Eye (tissue), 1 donor: ENCODE data around the gene NSRP1.
"Not testable (repeated sequence)": the region's sequence is repeated elsewhere in the genome, so short reads cannot be mapped to it uniquely, and the experiment has no call there.

Experiments used
- DNase-seq: peaks from one replicate; pipeline ENCODE4 v3.0.0-alpha.2; 2015

NSRP1 gene

DNA sequence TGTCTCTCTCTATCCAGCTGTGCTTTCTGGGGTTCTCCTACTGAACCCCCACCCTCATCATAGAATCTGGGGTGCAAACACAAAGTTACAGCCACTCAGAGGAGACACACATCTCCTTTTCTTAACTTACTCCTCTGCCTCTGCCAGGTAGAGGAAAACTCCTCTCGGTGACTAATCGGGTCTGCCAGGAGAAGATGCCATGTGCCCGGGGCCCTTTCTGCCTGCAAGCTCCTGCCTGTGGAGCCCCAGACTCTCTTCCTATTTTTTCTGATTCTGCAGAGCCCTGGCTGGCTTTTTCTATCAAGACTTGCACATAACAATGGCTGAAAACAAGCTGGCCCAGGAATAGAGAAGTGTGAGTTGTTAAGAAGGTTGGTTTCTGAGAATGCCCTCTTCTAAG is 108.5 kb downstream of the NSRP1 start:
- DNase-seq, result no peak

DNA sequence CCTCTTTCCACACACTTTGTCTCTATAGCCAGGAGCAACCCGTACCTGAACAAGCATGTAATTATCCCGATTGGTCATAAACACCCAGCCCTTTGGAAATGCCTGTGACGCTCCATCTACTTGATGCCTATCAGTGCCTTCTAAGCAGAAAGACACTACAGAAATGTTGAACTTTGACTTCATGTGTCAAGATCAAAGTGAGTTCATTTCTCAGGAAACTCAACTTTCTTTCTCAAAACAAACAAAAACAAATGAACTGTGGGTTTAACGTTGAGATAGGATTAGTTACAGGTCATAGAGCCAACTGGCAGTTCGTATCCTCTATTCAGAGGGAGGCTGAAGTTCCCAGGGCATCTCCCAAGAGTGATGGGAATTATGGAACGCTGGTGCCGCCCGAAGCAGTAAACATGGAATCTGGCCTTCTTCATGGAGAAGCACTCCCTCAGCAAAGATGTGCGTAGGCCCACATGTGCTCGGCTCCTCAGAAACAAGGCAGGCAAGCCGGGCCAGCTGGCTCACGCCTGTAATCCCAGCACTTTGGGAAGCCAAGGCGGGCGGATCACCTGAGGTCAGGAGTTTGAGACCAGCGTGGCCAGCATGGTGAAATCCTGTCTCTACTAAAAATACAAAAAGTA is 109.4 kb downstream of the NSRP1 start:
- no peak for DNase-seq

DNA sequence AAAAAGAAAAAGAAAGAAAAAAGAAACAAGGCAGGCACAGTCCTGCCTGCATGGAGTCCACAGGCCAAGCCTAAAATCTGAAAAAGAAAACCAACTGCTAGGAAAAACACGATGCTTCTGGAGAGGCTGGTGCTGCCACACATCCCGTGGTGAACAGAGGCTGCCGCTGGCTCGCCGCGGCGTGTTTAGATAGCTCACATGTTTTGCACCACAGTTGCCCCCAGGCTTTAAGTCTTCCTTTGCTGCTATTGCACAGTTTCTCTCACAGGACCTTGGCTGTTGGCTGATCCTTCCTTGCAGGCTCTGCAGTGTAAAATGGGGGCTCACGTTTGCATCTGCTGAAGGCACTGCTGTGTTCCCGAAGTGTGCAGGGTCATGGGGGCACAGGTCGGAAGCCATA is 110.3 kb downstream of the NSRP1 start:
- no peak for DNase-seq

DNA sequence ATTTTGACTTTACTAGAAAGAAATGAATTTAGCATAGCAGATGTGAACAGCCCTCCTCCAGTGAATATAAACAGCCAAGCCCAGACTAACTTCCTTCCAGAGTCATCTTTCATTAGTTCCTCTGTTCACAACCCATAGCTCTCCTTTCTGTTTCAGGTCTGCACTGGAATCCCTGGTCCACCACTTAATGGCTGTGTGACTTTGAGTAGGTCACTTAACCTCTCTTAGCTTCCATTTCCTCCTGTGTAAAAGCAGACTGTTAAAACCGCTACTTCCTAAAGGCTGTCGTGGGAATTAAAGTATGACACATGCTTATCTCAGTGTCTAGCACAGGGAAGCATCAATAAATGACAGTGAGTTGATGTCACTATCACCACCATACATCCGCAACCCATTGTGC is 111.4 kb downstream of the NSRP1 start:
- no peak for DNase-seq

DNA sequence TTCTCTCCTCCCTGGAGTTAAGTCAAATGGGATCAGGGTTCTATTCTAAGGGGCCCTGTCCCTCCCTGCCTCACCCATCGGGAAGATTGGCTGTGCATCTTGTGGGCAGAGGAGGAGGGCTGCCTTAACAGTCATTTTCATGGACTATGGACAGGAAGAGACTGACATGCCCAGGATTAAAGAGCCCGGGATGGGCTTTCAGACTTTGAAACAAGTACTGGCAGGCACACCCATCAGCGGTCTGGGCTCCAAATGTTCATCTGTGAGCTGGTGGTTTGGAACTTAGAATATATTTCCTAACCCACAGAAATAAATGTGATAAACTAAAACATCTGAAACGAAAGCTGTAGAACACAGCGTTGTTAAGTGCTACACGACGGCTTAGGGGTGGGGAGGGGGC is 112.4 kb downstream of the NSRP1 start:
- DNase-seq, result peak; percentile 23

DNA sequence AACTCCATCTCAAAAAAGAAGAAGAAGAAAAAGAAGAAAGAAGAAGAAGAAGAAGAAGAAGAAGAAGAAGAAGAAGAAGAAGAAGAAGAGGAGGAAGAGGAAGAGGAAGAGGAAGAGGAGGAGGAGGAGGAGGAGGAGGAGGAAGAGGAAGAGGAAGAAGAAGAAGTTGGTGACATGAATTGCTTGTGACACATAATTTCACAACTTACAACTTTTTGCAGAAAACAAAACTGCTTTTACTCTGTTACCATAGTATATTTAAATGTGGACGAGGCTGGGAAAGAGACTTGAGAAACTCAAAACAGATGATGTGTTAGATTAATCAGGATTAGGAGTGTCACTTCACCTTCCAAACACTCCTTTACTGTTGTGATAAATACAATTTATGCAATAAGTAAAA is 113.4 kb downstream of the NSRP1 start:
- DNase-seq, result not testable (repeated sequence)

DNA sequence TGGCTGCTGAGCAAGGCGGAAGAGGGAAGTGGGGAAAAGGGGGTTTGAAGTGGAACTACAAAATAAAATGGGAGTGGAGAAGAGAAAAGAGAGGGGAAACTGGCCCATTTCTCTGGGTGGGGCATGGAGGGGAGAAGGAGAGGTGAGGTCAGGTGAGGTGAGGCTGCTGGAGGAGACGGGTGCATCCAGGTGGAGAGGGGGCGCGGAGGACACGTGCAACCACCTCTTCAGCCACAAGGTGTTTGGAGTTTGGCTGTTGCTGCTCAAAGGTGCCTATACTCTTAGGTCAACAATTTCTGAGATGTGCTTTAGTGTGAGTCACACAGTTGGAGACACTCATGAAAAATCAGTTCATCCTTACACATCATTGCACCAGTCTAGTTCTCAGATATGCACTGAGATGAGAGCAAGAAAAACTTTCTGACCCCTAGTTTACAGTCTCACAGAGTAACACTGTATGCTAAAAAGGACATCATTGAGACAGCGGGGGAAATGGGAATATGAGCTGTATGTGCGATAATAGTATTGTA is 114.0 kb downstream of the NSRP1 start:
- DNase-seq, result no peak

DNA sequence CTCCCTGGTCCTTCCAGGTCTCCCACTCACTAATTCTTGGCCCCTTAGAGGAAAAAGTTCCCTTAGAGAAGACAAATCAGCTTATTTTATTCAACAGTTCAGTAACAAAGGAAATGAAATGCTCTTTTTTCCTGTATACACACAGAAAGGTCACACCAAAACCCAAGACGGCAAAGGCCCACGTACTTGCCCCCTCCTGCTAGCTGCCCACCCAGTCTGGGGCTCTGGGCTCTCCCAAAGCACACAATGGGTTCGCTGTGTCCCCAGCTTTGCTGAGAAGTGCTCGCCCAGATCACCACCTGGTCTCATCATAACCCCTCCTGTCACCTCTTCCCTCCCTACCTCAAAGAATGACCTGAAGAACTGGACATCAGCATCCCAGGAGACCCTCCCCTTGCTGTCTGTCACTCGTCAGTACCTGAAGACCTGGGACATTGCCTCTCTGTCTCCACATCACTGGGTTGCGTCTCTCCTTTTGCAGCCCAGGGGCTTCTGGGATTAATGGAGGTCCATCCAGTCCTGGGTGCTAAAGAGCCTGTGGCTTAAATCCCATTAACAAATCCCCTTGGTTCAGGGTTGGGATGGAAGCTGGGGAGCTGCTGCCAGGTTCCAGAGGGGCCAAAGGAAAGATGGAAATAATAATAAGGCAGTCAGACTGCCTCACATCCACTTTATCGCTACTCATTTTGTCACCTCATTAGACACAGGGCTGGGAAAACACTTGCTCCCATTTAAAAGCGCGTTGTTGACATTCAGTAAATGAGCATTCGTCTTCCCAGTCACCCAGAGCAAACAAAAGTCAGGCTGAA is 115.6 kb downstream of the NSRP1 start:
- DNase-seq, result no peak

DNA sequence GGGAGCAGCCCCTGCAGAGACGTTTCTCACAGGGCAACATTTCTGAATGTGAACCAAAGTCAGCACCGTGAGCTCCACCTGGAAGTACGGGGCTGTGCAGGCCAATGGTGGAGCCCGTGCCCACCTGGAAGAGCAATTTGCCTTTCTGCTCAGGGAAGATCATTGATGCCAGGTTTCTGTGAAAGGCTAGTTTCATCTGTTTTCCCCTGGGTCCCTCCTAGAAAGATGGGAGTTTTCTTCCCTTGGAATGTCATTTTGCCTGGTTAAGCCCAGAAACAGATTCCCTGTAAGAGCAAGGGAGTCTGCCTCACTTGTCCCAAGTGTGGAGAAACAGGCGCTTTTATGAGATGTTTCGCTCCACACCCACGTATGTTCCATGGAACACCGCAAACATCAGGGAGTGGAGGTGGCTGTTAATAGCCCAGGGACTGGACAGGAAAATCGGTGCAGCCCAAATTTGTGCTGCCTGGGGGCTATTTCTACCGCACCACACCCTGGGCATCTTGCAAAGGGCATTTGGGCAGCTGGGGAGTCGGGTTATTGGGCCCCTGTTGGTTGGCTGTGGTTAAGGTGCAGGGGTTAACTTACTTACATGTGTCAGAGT is 116.3 kb downstream of the NSRP1 start:
- no peak for DNase-seq

DNA sequence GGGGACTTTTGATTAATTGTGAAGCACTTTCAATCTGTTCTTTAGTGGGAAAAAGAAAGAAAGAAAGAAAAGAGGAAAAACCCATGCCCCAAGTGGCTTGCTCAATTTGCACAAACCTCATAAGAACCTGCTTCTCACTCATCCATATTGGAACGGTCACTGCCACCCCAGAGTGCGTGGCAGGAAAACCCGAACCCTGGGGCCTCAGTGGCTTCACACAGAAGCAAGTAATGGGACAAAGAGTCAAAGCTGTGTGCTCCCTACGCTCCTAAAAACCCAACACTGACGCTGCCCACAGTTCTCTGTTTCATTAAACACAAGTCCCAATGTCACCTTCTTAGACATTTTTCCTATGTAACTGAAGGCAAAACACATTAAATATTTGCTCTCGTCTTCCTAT is 117.7 kb downstream of the NSRP1 start:
- DNase-seq, result no peak

DNA sequence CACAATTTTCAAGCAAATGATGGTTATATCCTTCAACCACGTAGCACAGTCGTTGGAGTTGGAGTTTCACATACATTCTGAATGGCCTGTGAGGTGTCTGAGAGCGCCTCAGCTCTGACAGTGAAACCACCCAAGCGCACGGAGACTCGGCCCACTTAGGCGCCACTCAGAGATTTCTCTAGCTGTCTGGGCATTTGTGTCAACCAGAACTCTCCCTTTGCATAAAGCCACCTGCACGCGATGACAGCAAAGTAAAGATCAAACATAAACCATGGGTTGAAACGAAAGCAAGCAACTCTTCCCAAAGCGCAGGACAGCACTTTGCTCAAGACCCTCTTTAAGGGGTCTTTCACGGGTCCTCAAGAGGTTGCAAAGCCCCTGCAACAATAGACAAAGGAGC is 118.3 kb downstream of the NSRP1 start:
- DNase-seq, result peak; percentile 74

DNA sequence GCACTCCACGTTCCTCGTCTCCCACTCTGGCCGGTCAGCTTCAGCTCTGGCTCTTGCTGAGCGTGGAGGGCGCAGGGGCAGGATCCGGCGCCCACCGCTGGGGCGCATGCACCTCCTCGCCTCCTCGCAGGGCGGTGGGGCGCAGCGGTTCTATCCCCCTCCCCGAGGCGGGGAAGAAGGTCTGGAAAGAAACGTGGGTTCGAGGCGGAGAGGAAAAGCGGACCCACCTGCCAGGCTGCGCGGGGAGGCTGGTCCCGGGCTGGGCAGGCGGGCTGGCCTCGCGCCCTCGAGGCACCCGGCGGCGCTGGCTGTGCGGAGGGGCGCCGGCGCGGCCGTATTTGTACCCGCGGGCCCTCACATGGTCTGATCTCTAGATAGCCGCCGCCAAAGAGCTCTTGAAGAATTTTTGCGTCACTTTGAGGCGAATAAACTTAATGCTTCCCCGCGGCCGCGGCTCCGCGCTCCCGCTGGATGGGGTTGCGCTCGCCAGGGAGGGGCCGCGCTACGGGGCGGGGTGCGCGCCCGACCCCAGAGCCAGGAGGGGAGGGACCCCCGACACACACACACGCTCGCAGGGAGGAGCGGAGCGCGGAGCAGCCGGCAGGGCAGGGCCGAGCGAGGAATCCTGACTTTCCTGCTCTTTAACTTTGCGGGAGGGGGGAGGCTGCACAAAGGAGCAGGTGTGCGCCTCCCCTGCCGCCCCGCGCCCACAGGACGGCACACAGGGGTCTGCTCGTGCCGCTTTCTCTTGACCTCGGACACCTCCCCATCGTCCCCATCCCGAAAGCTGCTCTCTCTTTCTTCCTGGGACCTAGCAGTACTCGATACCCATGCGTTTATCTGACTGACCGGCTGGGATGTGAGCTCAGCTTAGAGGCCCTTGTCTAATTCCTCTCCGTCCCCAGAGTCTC is 119.0 kb downstream of the NSRP1 start, which contains the start of gene SLC6A4:
Gene SLC6A4 (minus strand): TSS at position 312 of the 911 bp plus-strand sequence. CDS start 13,739 bp downstream, outside the sequence.
- DNase-seq, result peak; percentile 64
